ENCODE data around the gene SPP1.

- TF ChIP-seq POLR2AphosphoS5 (IDR thresholded peaks at IDR 0.05; ENCODE audit: low read depth, low read length): no peak
- TF ChIP-seq, protein P1, sequence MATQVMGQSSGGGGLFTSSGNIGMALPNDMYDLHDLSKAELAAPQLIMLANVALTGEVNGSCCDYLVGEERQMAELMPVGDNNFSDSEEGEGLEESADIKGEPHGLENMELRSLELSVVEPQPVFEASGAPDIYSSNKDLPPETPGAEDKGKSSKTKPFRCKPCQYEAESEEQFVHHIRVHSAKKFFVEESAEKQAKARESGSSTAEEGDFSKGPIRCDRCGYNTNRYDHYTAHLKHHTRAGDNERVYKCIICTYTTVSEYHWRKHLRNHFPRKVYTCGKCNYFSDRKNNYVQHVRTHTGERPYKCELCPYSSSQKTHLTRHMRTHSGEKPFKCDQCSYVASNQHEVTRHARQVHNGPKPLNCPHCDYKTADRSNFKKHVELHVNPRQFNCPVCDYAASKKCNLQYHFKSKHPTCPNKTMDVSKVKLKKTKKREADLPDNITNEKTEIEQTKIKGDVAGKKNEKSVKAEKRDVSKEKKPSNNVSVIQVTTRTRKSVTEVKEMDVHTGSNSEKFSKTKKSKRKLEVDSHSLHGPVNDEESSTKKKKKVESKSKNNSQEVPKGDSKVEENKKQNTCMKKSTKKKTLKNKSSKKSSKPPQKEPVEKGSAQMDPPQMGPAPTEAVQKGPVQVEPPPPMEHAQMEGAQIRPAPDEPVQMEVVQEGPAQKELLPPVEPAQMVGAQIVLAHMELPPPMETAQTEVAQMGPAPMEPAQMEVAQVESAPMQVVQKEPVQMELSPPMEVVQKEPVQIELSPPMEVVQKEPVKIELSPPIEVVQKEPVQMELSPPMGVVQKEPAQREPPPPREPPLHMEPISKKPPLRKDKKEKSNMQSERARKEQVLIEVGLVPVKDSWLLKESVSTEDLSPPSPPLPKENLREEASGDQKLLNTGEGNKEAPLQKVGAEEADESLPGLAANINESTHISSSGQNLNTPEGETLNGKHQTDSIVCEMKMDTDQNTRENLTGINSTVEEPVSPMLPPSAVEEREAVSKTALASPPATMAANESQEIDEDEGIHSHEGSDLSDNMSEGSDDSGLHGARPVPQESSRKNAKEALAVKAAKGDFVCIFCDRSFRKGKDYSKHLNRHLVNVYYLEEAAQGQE (IDR thresholded peaks at IDR 0.05; ENCODE audit: insufficient read depth in 1 of 2, low read depth in 2 of 2, low read length in 2 of 2): no peak
These were observed 13.5 kb upstream of the SPP1 start for GRCh38 chr4:87961993-87962392.
